ENCODE data around the gene EIPR1. TPM values are rescaled to one million over a fixed set of nuclear protein-coding genes. Genes with fewer than 3 reads are reported as not detected.

The EIPR1 gene
- polyA plus RNA-seq, 1 experiment, result 49.2 TPM

DNA sequence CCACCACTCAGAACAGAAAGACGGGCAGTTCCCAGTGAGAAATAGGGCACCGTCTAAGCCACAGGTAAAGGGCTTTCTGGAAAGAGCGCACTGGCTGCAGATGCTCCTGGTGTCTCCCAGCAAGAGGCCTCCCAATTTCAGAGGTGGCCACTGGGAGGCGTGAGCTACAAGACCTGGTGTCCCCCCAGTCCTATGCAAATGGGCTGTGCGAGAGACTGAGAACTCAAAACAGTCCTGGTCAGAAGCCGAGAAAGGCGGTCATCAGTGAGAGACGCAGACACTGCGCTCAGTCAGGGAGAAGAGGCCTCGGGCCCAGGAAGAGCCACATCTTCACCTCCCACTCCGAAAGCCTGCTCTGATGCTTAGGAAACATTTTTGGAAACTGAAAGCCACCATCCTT is 179.5 kb downstream of the EIPR1 start:
- ChIA-PET CTCF (no interaction called here), POLR2A (no interaction called here)
- H3K4me3 ChIP-seq (ENCODE audit: low read depth, low read length), result no peak overlapping the region
- peaks cover 2% of the 10 kb centered on the region; the same call in 1 of the 2 replicates for H3K36me3 ChIP-seq (ENCODE audit: control insufficient read depth, insufficient read depth, low read length)
- TF ChIP-seq, protein P1, sequence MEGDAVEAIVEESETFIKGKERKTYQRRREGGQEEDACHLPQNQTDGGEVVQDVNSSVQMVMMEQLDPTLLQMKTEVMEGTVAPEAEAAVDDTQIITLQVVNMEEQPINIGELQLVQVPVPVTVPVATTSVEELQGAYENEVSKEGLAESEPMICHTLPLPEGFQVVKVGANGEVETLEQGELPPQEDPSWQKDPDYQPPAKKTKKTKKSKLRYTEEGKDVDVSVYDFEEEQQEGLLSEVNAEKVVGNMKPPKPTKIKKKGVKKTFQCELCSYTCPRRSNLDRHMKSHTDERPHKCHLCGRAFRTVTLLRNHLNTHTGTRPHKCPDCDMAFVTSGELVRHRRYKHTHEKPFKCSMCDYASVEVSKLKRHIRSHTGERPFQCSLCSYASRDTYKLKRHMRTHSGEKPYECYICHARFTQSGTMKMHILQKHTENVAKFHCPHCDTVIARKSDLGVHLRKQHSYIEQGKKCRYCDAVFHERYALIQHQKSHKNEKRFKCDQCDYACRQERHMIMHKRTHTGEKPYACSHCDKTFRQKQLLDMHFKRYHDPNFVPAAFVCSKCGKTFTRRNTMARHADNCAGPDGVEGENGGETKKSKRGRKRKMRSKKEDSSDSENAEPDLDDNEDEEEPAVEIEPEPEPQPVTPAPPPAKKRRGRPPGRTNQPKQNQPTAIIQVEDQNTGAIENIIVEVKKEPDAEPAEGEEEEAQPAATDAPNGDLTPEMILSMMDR (IDR thresholded peaks at IDR 0.05; ENCODE audit: insufficient read depth, low read depth, low read length), result no peak
- no peaks in the 10 kb centered on the region for H3K27me3 ChIP-seq (ENCODE audit: control insufficient read depth, insufficient read depth, low read length)
- DNase-seq (ENCODE audit: low read depth), result no peak

DNA sequence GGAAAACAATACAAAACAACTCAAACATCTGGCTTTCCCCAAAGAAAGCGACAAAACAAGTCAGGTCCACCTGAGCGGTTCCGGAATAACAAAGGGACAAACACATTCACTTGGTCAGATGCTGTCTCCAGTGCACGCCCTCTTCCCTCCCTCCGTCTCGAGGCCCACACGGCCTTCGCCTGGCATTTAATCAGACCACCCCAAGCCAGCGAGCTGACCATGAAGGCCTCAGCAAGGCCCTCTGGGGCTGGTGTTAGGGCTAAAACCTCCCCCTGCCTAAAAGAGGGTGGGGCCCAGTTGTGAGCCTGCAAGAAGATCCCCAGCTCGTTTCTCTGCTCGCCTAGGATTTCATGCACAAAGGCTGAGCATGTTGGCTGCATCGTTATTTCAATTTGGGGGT is 180.3 kb downstream of the EIPR1 start:
- Histone ChIP-seq H3K4me3 (ENCODE audit: low read depth, low read length) (no peak overlapping the region), H3K36me3 (ENCODE audit: control insufficient read depth, insufficient read depth, low read length) (peaks cover 3% of the 10 kb centered on the region), H3K27me3 (ENCODE audit: control insufficient read depth, insufficient read depth, low read length) (no peaks in the 10 kb centered on the region)
- ChIA-PET POLR2A (no interaction called here), CTCF (no interaction called here)
- no peak for DNase-seq (ENCODE audit: low read depth)
- TF ChIP-seq, protein P1 (IDR thresholded peaks at IDR 0.05; ENCODE audit: insufficient read depth, low read depth, low read length), result no peak

DNA sequence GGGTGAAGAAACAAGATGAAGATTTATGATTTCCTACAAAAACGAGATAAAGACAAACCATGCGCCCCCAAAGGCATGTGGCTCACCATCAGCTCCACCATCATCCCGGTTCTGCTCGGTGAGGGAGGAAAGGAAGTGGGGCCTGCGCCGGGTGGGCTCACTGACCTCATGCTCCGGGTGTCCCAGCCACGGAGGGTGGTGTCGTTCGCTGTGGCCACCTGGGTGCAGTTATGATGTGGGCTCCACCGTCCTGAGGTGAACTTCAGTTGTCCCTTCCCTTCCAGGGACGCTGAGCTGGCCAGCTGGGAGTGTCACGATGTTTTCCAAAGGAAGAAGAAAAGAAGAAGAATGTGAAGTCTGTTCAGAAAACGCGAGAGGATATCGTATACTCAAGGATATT is 180.9 kb downstream of the EIPR1 start:
- Histone ChIP-seq H3K4me3 (ENCODE audit: low read depth, low read length) (no peak overlapping the region), H3K36me3 (ENCODE audit: control insufficient read depth, insufficient read depth, low read length) (peaks cover 4% of the 10 kb centered on the region), H3K27me3 (ENCODE audit: control insufficient read depth, insufficient read depth, low read length) (no peaks in the 10 kb centered on the region)
- no peak for DNase-seq (ENCODE audit: low read depth)
- ChIA-PET POLR2A (no interaction called here), CTCF (no interaction called here)
- TF ChIP-seq, protein P1 (IDR thresholded peaks at IDR 0.05; ENCODE audit: insufficient read depth, low read depth, low read length), result no peak

DNA sequence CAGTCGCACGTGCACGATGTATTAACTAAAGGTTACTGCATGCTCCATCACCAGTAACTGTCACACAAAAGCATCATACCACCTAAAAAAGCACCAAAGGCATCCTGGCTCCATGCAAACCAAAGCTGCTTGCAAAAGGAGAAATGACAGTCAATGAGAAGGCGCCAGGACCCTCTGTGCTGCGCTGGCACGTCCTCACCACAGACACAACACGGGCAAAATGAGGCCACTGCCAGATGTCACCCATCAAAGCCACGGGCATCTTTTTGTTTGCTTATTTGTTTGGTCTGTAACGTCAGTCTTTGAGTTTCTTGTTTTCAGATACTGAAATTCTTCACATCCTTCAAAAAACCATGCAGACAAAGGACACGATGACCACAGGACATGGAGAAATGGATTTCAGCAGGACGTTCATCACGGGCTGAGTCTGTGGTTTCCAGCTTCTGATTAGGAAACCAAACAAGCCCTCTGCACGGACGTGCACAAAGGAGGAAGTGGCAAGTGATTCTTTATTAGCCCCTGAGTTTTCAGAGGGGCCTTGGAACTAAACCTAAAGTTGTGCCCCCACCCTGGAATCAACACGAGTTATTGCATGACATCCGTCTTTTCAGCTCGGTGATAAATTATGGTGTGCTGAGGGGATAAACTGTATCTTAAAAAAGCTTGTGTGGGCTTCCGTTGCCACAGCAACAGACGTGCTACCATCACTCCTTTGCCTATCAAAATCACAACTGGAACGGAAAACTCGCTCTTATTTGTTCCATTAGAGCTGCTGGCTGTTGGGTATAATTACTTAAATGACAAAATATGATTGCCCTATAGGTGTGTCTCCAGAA is 181.8 kb downstream of the EIPR1 start:
- DNase-seq (ENCODE audit: low read depth), result no peak
- TF ChIP-seq, protein P1 (IDR thresholded peaks at IDR 0.05; ENCODE audit: insufficient read depth, low read depth, low read length), result no peak
- H3K4me3 ChIP-seq (ENCODE audit: low read depth, low read length), result no peak overlapping the region
- H3K27me3 ChIP-seq (ENCODE audit: control insufficient read depth, insufficient read depth, low read length), result no peaks in the 10 kb centered on the region
- peaks cover 4% of the 10 kb centered on the region for H3K36me3 ChIP-seq (ENCODE audit: control insufficient read depth, insufficient read depth, low read length)
- CTCF ChIA-PET, result no interaction called here
- POLR2A ChIA-PET, result no interaction called here

DNA sequence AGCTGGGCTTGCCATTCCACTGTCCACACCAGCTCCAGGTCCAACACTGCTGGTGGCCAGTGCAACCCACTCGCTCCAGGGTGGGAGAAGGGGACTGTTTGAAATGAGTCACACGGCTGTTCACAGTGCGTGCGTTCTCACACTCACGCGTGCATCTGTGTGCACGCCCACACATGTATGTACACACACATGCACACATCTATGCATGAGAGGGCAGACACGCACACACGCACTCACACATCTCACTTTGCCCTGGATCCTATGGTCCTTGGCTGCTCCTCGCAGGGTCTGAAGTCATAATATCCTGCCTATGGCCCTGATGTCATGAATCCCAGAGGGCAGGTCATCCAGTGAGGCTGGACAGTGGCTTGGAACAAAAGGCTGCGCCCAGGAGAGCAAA is 182.8 kb downstream of the EIPR1 start:
- Histone ChIP-seq H3K36me3 (ENCODE audit: control insufficient read depth, insufficient read depth, low read length) (peaks cover 4% of the 10 kb centered on the region), H3K27me3 (ENCODE audit: control insufficient read depth, insufficient read depth, low read length) (no peaks in the 10 kb centered on the region), H3K4me3 (ENCODE audit: low read depth, low read length) (no peak overlapping the region)
- CTCF ChIA-PET, result no interaction called here
- TF ChIP-seq, protein P1 (IDR thresholded peaks at IDR 0.05; ENCODE audit: insufficient read depth, low read depth, low read length), result no peak
- DNase-seq (ENCODE audit: low read depth), result no peak
- POLR2A ChIA-PET, result no interaction called here
